Activated T-helper 2 cell treated with anti-CD3 and anti-CD28 coated beads, Interferon-gamma antibody, Interleukin-2, Interleukin-4, amounts not matched to agents 10 μg/mL and 5 μg/mL and 100 μg/mL, durations not matched to agents 14 hours and 24 hours and 36 hours (primary cell): ENCODE results near the gene SUFU. TPM values are rescaled to one million over a fixed set of nuclear protein-coding genes. Genes with fewer than 3 reads are reported as not detected.

Experiments
- DNase-seq: peaks from one replicate; pipeline ENCODE4 v3.0.0; 2021; ENCODE audit warnings: low spot score
- H3K27ac Mint-ChIP-seq: one replicate; pipeline ENCODE4 v1.8.0; 2021; ENCODE audit warnings: mixed read lengths
- H3K27me3 Mint-ChIP-seq: one replicate; pipeline ENCODE4 v1.8.0; 2021; ENCODE audit warnings: low read depth, mixed read lengths
- H3K36me3 Mint-ChIP-seq: one replicate; pipeline ENCODE4 v1.8.0; 2021; ENCODE audit warnings: low read depth, mixed read lengths
- H3K4me1 Mint-ChIP-seq: one replicate; pipeline ENCODE4 v1.8.0; 2021; ENCODE audit warnings: low read depth, mixed read lengths
- H3K4me3 Mint-ChIP-seq: one replicate; pipeline ENCODE4 v1.8.0; 2021; ENCODE audit warnings: low read depth, mild to moderate bottlenecking, moderate library complexity, mixed read lengths
- H3K9me3 Mint-ChIP-seq: one replicate; pipeline ENCODE4 v1.8.0; 2021; ENCODE audit warnings: mixed read lengths
- intact Hi-C: fragments of 100-400 bp; cut with micrococcal nuclease; formaldehyde crosslinking; loops from one replicate; pipeline ENCODE4 v1.15.1; 2023
- total RNA-seq: library from RNA; stranded (reverse); gene quantifications from 2 replicates; pipeline ENCODE4 v1.2.3, GENCODE V29; 2022

SUFU gene
- total RNA-seq, 1 donor from 2014 or later, result 12.4 TPM

GRCh38 chr10:102550636-102551210 is 47.0 kb downstream of the SUFU start:
- no peaks in the 10 kb centered on the region for H3K9me3 Mint-ChIP-seq
- H3K4me1 Mint-ChIP-seq, result peaks cover 2% of the 10 kb centered on the region
- intact Hi-C loops, result no loop called here
- H3K27ac Mint-ChIP-seq, result no peak overlapping the region
- no peaks in the 10 kb centered on the region for H3K27me3 Mint-ChIP-seq
- H3K36me3 Mint-ChIP-seq, result peaks cover 14% of the 10 kb centered on the region
- no peak for DNase-seq
- no peak overlapping the region for H3K4me3 Mint-ChIP-seq

- no peak overlapping the region for H3K4me3 Mint-ChIP-seq
- peaks cover 14% of the 10 kb centered on the region for H3K36me3 Mint-ChIP-seq
- H3K9me3 Mint-ChIP-seq, result no peaks in the 10 kb centered on the region
- no peaks in the 10 kb centered on the region for H3K27me3 Mint-ChIP-seq
- no peak for DNase-seq
- no peak overlapping the region for H3K27ac Mint-ChIP-seq
- intact Hi-C loops, result no loop called here
- H3K4me1 Mint-ChIP-seq, result peaks cover 2% of the 10 kb centered on the region
Observed at GRCh38 chr10:102552533-102552932, 48.8 kb downstream of the SUFU start.

- peaks cover 14% of the 10 kb centered on the region for H3K36me3 Mint-ChIP-seq
- intact Hi-C loops, result no loop called here
- no peak overlapping the region for H3K4me3 Mint-ChIP-seq
- peaks cover 2% of the 10 kb centered on the region for H3K4me1 Mint-ChIP-seq
- H3K27me3 Mint-ChIP-seq, result no peaks in the 10 kb centered on the region
- DNase-seq, result no peak
- no peaks in the 10 kb centered on the region for H3K9me3 Mint-ChIP-seq
- no peak overlapping the region for H3K27ac Mint-ChIP-seq
Observed at GRCh38 chr10:102553771-102554170, 50.0 kb downstream of the SUFU start.

- Mint-ChIP-seq H3K27ac (no peak overlapping the region), H3K4me1 (peaks cover 2% of the 10 kb centered on the region), H3K27me3 (no peaks in the 10 kb centered on the region)
Observed at GRCh38 chr10:102554531-102554930, 50.8 kb downstream of the SUFU start.

GRCh38 chr10:102555781-102556328 is 52.1 kb downstream of the SUFU start:
- H3K27ac Mint-ChIP-seq, result no peak overlapping the region
- no peaks in the 10 kb centered on the region for H3K27me3 Mint-ChIP-seq
- peaks cover 3% of the 10 kb centered on the region for H3K4me1 Mint-ChIP-seq
- H3K9me3 Mint-ChIP-seq, result no peaks in the 10 kb centered on the region
- no peak overlapping the region for H3K4me3 Mint-ChIP-seq
- intact Hi-C loops, result no loop called here
- peaks cover 8% of the 10 kb centered on the region for H3K36me3 Mint-ChIP-seq
- no peak for DNase-seq

More at GRCh38 chr10:102554531-102554930, 50.8 kb downstream of the SUFU start:
- Mint-ChIP-seq H3K9me3 (no peaks in the 10 kb centered on the region), H3K4me3 (no peak overlapping the region), H3K36me3 (peaks cover 14% of the 10 kb centered on the region)
- intact Hi-C loops, result no loop called here
- no peak for DNase-seq

- Mint-ChIP-seq H3K36me3 (peaks cover 4% of the 10 kb centered on the region), H3K4me1 (peaks cover 3% of the 10 kb centered on the region), H3K9me3 (no peaks in the 10 kb centered on the region), H3K4me3 (no peak overlapping the region), H3K27me3 (no peaks in the 10 kb centered on the region), H3K27ac (no peak overlapping the region)
- DNase-seq, result no peak
- intact Hi-C loops, result no loop called here
Observed at GRCh38 chr10:102557569-102557968, 53.8 kb downstream of the SUFU start.

- no peaks in the 10 kb centered on the region for H3K36me3 Mint-ChIP-seq
- no peaks in the 10 kb centered on the region for H3K9me3 Mint-ChIP-seq
- H3K4me3 Mint-ChIP-seq, result no peak overlapping the region
- H3K4me1 Mint-ChIP-seq, result peaks cover 1% of the 10 kb centered on the region
- intact Hi-C loops, result no loop called here
- no peak for DNase-seq
- no peak overlapping the region for H3K27ac Mint-ChIP-seq
- H3K27me3 Mint-ChIP-seq, result no peaks in the 10 kb centered on the region
Observed at GRCh38 chr10:102559764-102560163, 56.0 kb downstream of the SUFU start.

- Mint-ChIP-seq H3K4me1 (peaks cover 1% of the 10 kb centered on the region), H3K9me3 (no peaks in the 10 kb centered on the region), H3K27me3 (no peaks in the 10 kb centered on the region), H3K27ac (no peak overlapping the region), H3K36me3 (no peaks in the 10 kb centered on the region), H3K4me3 (no peak overlapping the region)
- intact Hi-C loops, result no loop called here
- no peak for DNase-seq
Observed at GRCh38 chr10:102564209-102564834, 60.5 kb downstream of the SUFU start.

- no peak for DNase-seq
- Mint-ChIP-seq H3K27ac (no peak overlapping the region), H3K4me3 (no peak overlapping the region), H3K36me3 (no peaks in the 10 kb centered on the region), H3K4me1 (no peaks in the 10 kb centered on the region), H3K27me3 (no peaks in the 10 kb centered on the region), H3K9me3 (no peaks in the 10 kb centered on the region)
- intact Hi-C loops, result no loop called here
Observed at GRCh38 chr10:102565793-102566192, 62.0 kb downstream of the SUFU start.

GRCh38 chr10:102578782-102579181 is 75.0 kb downstream of the SUFU start:
- no peak overlapping the region for H3K27ac Mint-ChIP-seq
- H3K36me3 Mint-ChIP-seq, result no peaks in the 10 kb centered on the region

GRCh38 chr10:102579328-102579727 is 75.6 kb downstream of the SUFU start:
- H3K4me3 Mint-ChIP-seq, result no peak overlapping the region
- H3K9me3 Mint-ChIP-seq, result no peaks in the 10 kb centered on the region
- peaks cover 5% of the 10 kb centered on the region for H3K4me1 Mint-ChIP-seq
- no peaks in the 10 kb centered on the region for H3K36me3 Mint-ChIP-seq
- H3K27ac Mint-ChIP-seq, result no peak overlapping the region
- intact Hi-C loops, result no loop called here
- no peaks in the 10 kb centered on the region for H3K27me3 Mint-ChIP-seq
- DNase-seq, result no peak

More at GRCh38 chr10:102578782-102579181, 75.0 kb downstream of the SUFU start:
- DNase-seq, result no peak
- H3K4me3 Mint-ChIP-seq, result no peak overlapping the region
- intact Hi-C loops, result no loop called here
- H3K27me3 Mint-ChIP-seq, result no peaks in the 10 kb centered on the region
- no peaks in the 10 kb centered on the region for H3K9me3 Mint-ChIP-seq
- H3K4me1 Mint-ChIP-seq, result peaks cover 5% of the 10 kb centered on the region

- intact Hi-C loops, result loop anchor here (5.0 kb wide), 2 partner anchors 103 to 353 kb away; partner anchors contain the start of gene ELOVL3
- Mint-ChIP-seq H3K4me3 (no peak overlapping the region), H3K9me3 (no peaks in the 10 kb centered on the region), H3K36me3 (no peaks in the 10 kb centered on the region), H3K27me3 (no peaks in the 10 kb centered on the region), H3K4me1 (peaks cover 5% of the 10 kb centered on the region), H3K27ac (no peak overlapping the region)
- DNase-seq, result no peak
Observed at GRCh38 chr10:102580230-102580629, 76.5 kb downstream of the SUFU start.

- Mint-ChIP-seq H3K4me1 (peaks cover 5% of the 10 kb centered on the region), H3K4me3 (no peak overlapping the region), H3K27ac (no peak overlapping the region), H3K27me3 (no peaks in the 10 kb centered on the region), H3K36me3 (no peaks in the 10 kb centered on the region), H3K9me3 (no peaks in the 10 kb centered on the region)
- no peak for DNase-seq
- intact Hi-C loops, result loop anchor here (5.0 kb wide), 2 partner anchors 104 to 354 kb away; partner anchors contain the start of gene ELOVL3
Observed at GRCh38 chr10:102581401-102581800, 77.6 kb downstream of the SUFU start.
